Activated T-helper 1 cell treated with Interleukin-2 at 50 U/mL for 16 hours (primary cell): ENCODE results near the gene YTHDC2.
A peak's percentile ranks its signal among the peaks of the same experiment; 100 is the strongest.

Experiments
- DNase-seq: peaks from one replicate; pipeline ENCODE4 v3.0.0-alpha.2; 2020; ENCODE audit warnings: low read depth

YTHDC2 gene

GRCh38 chr5:113513384-113514288 is at the start of gene YTHDC2:
Gene YTHDC2, plus strand, starts transcription at chr5:113513694. Its CDS starts 202 bp downstream, at chr5:113513896.
- DNase-seq = peak; percentile 81

- DNase-seq = no peak
Measured at GRCh38 chr5:113474100-113474728, 39.3 kb upstream of the YTHDC2 start.

- DNase-seq = no peak
Measured at GRCh38 chr5:113478691-113479090, 34.8 kb upstream of the YTHDC2 start.

GRCh38 chr5:113480243-113480642 is 33.3 kb upstream of the YTHDC2 start:
- DNase-seq = no peak

GRCh38 chr5:113487416-113487780 is 26.1 kb upstream of the YTHDC2 start:
- DNase-seq = no peak

- no peak for DNase-seq
Measured at GRCh38 chr5:113487781-113488644, 25.5 kb upstream of the YTHDC2 start, which contains the start of gene MCC. Gene MCC, minus strand, starts transcription at chr5:113488453.

- DNase-seq = no peak
Measured at GRCh38 chr5:113488645-113489184, 24.8 kb upstream of the YTHDC2 start.

GRCh38 chr5:113489299-113489698 is 24.2 kb upstream of the YTHDC2 start:
- DNase-seq = no peak

- no peak for DNase-seq
Measured at GRCh38 chr5:113490317-113490716, 23.2 kb upstream of the YTHDC2 start.

- no peak for DNase-seq
Measured at GRCh38 chr5:113491022-113491421, 22.5 kb upstream of the YTHDC2 start.

- no peak for DNase-seq
Measured at GRCh38 chr5:113493446-113493845, 20.0 kb upstream of the YTHDC2 start.

- DNase-seq = no peak
Measured at GRCh38 chr5:113495422-113495841, 18.1 kb upstream of the YTHDC2 start.

- DNase-seq = no peak
Measured at GRCh38 chr5:113502073-113502472, 11.4 kb upstream of the YTHDC2 start.

- DNase-seq = no peak
Measured at GRCh38 chr5:113503146-113503545, 10.3 kb upstream of the YTHDC2 start.

- DNase-seq = no peak
Measured at GRCh38 chr5:113505181-113505580, 8.3 kb upstream of the YTHDC2 start.

- DNase-seq = no peak
Measured at GRCh38 chr5:113507601-113508000, 5.9 kb upstream of the YTHDC2 start.

- no peak for DNase-seq
Measured at GRCh38 chr5:113508756-113509155, 4.7 kb upstream of the YTHDC2 start.

- DNase-seq = no peak
Measured at GRCh38 chr5:113510836-113511451, 2.5 kb upstream of the YTHDC2 start.

GRCh38 chr5:113512341-113512740 is 1.2 kb upstream of the YTHDC2 start:
- no peak for DNase-seq

- no peak for DNase-seq
Measured at GRCh38 chr5:113514289-113514635, 768 bp downstream of the YTHDC2 start.

- no peak for DNase-seq
Measured at GRCh38 chr5:113518884-113519283, 5.4 kb downstream of the YTHDC2 start.

- no peak for DNase-seq
Measured at GRCh38 chr5:113519412-113519811, 5.9 kb downstream of the YTHDC2 start.
